H1 (cell line): ENCODE measurements around the gene CHRM1. TPM values are rescaled to one million over a fixed set of nuclear protein-coding genes. Genes with fewer than 3 reads are reported as not detected.

Experiments used
- CHD1 ChIP-seq: IDR thresholded peaks from 2 replicates; pipeline ENCODE4 v1.6.1; 2012; ENCODE audit warnings: low read depth, low read length, improper control_type of control experiment
- KDM1A ChIP-seq: fragments of 200-600, 300-600 bp; sonication (generic); IDR thresholded peaks from 2 replicates; pipeline ENCODE4 v1.7.1; 2016; ENCODE audit warnings: mild to moderate bottlenecking, low read length, borderline replicate concordance
- polyA plus RNA-seq, 7 experiments: library from polyadenylated mRNA; depleted of rRNA in 3 of 7; stranded (reverse) in 5 of 7; unstranded in 2 of 7; fragments of >200 nt in 5 of 7; fragments of 200-250 nt in 2 of 7; gene quantifications; 1 replicate in 5 of 7; 2 replicates in 1 of 7; 4 replicates in 1 of 7; pipeline versions ENCODE4 v1.2.1 to v1.2.3, GENCODE V29; 2011 to 2013; ENCODE audit warnings: missing spikeins in 2 of 7, mixed read lengths in 2 of 7
- total RNA-seq: library from RNA; stranded (reverse); fragmentation: NEBNext Ultra II Directional; extraction: Animal tissue kit (Norgen Biotek cat#: 25700); gene quantifications from 2 replicates; pipeline ENCODE4 v1.2.1, GENCODE V29; 2021

The CHRM1 gene
- total and polyA plus RNA-seq, 2 of the 8 experiments (the other 6 are each of a cell fraction or from before 2014, with no cell fraction given): 0.08 TPM; not detected in 1

DNA sequence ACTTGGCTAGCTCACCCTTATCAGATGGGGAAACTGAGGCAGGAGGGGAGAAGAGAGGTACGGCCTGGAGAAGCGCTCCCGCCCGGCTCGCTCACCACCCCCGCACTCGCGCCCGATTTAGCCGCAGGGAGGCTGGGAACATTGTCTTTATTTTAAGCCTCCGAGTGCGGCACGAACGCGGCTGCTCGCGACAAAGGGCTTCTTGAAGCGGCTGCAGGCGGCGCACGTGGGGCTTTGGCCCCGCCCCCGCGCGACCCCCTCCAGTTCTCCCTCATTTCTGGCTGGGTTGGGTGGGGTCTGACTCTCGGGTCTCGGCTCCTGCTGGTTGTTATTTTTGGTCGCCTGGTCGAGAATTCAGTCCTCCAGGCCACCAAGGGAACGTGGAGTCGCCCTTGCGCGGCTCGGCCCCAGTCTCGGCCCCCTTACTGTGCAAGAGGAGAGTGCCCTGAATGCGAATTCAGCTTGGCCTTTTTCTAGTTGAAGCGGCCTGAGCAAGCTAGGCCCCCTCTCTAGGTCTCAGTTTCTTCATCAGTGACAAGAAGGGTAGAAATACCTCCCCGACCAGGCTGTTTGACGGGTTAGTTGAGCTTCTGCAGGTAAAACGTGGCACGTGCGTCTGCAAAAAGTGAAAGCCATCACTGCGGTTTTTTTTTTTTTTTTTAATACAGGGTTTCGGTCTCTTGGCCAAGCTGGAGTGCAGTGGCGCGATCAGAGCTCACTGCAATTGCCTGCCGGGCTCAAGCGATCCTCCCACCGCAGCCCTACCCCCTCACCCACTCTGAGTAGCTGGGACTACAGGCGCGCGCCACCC lies 2.6 kb upstream of the CHRM1 start (continued):
- TF ChIP-seq KDM1A (no peak), CHD1 (no peak)
- TF ChIP-seq, all 59 proteins: peak for 7
